Activated gamma-delta T cell (primary cell): ENCODE results near the gene PRDX1.

Experiments
- DNase-seq: peaks from one replicate; lab custom pipeline; 2025; lab: John Stamatoyannopoulos, UW
- total RNA-seq, 2 donors: gene quantifications; one replicate each; lab custom pipeline; 2026; lab: John Stamatoyannopoulos, UW

The PRDX1 gene
- total RNA-seq = 86.4 to 108 reads per million in 2 donors

- DNase-seq = peak; percentile 68
Observed at GRCh38 chr1:45521413-45522323, at the start of gene PRDX1. Gene PRDX1 (minus strand): TSS chr1:45521884. CDS start chr1:45519043, 2,841 bp downstream.

GRCh38 chr1:45570631-45571030 lies 48.9 kb upstream of the PRDX1 start:
- DNase-seq = no peak

DNA sequence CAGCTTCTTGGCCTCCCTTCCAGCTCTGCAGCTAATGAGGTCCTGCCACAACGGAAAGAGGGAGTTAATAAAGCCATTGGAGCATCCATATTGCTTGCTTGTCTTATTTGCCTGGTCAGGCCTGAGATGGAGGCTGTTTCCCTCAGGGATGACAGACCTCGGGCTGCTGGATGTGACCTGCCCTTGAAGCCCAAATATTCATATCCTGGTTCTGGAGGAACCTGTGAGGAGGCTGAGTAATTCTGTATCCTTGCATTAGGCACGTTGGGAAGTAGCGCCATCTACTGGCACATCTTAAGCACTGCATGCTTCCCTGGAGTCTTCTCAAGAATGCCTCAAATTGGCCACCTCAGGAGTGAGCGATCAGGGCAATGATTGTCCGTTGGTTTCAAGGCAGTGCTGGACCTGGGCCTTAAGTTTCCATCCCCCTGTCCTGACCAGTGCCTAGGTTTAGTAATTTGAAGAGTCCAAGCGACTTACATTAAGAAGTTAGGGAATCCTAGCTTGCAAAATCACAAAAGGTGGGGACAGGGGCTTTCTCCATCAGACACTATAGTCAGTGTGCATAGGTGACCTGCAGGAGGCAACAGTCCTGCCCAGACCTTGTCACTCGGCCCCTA lies 48.4 kb upstream of the PRDX1 start:
- DNase-seq = no peak

- no peak for DNase-seq
Observed at GRCh38 chr1:45569571-45569961, 47.9 kb upstream of the PRDX1 start.

- no peak for DNase-seq
Observed at GRCh38 chr1:45568421-45568820, 46.7 kb upstream of the PRDX1 start.

- no peak for DNase-seq
Observed at GRCh38 chr1:45567911-45568310, 46.2 kb upstream of the PRDX1 start.

GRCh38 chr1:45566722-45567121 lies 45.0 kb upstream of the PRDX1 start:
- no peak for DNase-seq

- DNase-seq = no peak
Observed at GRCh38 chr1:45563843-45564242, 42.2 kb upstream of the PRDX1 start.

GRCh38 chr1:45557422-45557944 lies 35.8 kb upstream of the PRDX1 start:
- no peak for DNase-seq

GRCh38 chr1:45554198-45554597 lies 32.5 kb upstream of the PRDX1 start:
- DNase-seq = no peak

GRCh38 chr1:45552331-45552730 lies 30.6 kb upstream of the PRDX1 start:
- DNase-seq = no peak

DNA sequence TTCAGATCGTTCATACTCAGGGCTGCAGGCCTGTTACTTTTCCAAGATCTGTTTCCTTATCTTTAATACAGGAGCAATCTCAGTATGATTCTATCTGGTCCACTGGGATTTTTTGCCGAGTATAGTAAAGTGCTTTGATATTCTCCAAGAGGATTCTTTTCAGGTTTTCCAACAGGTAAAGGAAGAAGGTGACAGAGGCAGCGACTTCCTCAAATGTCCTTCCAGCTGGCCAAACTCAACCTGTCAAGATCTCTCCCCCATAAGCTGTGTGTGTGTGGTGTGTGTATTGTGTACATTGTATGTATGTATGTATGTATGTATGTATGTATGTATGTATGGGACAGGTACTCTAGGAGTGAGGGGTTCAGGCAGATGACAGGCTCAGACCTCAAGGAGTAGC lies 30.0 kb upstream of the PRDX1 start:
- no peak for DNase-seq

- DNase-seq = peak; percentile 72
Observed at GRCh38 chr1:45550401-45551351, 29.0 kb upstream of the PRDX1 start, which contains the start of gene AKR1A1. Gene AKR1A1 (plus strand): TSS chr1:45550826. CDS start chr1:45561795, 10,969 bp downstream.

DNA sequence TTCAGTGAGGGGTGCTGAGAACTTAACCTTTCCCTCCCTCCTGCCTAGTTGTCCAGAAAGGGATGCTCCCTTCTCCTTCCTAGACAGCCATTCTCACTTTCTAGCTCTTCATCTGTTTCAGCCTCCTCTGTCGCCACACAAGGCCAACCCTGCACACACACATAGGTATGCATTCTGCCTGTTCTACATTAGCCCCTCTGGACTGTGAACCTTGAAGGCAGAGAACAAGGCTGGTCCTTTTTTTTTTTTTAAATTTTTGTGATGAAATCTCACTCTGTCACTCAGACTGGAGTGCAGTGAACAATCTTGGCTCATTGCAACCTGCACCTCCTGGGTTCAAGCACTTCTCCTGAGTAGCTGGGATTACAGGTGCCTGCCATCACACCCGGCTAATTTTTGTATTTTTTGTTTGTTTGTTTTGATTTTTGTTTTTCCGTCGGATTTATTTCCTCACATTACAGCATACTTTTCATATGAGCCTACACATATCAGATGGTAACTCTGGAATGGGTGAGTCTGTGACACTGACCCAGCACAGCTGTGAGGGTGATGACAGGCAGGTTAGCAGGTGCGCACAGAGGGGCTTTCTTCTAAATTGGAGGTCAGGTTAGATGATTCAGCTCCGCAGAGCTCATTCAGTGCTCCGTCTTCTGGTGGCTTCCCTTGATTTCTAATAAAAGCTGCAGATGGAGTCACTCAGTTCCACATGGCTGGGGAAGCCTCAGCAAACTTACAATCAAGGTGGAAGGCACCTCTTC lies 24.0 kb upstream of the PRDX1 start:
- no peak for DNase-seq

DNA sequence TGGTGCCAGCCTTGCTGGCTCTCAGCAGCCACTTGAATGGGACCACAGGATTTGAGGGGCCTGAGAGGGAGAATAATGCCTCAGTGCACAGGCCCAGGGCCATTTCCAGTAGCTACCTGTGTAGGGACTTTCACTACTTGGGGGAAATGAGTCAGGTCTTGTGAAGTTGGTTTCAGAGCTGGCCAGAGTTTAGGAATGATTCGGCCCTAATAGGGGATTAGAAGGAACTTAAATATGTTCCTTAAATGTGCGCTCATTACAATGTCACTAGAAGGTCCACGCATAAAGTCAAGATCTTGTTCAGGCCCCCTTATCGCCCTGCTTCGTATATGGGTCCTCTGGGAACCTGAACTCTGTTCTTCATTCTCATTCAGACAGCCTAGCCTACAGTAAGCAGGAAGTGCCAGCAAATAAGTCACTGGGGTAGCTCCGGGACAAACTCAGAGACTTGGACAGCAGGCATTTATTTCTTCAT lies 23.4 kb upstream of the PRDX1 start:
- DNase-seq = no peak

- no peak for DNase-seq
Observed at GRCh38 chr1:45544530-45544929, 22.8 kb upstream of the PRDX1 start.

DNA sequence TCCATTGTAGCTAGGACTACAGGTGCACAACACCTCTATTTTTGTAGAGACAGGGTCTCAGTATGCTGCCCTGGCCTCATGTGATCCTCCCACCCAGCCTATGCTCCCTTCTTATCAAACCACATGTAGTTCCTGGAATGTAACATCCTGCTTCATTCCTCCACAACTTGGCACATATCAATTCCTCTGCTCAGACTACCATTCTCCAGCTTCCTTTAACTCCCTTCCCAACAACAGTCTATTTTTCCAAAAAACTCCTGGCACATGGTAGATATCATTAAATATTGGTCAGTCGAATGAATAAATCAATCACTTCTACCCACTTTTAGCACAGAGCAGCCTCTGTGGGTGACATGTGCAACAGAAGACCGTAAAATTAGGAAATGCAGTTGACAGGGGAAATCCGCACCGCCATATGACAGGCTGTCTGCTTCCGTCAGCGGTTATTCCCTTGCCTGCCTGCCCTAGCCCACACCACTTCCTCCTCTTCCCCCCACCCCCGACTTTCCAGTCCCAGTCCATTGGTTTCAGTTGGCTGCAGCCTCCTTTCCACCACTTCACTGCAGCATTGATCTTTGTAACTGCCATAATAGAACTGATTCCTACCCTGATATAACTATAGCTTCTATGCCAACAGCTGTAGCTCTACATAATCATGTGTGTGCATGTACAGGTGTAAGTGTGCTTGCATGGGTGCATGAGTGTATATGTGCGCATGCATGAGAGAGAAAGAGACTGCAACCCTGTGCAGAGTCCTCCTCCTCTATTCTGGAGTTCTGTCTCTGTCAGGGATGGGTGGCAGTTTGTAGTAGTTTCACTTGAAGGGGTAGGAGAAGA lies 22.1 kb upstream of the PRDX1 start:
- DNase-seq = no peak

- no peak for DNase-seq
Observed at GRCh38 chr1:45542591-45542990, 20.9 kb upstream of the PRDX1 start.

DNA sequence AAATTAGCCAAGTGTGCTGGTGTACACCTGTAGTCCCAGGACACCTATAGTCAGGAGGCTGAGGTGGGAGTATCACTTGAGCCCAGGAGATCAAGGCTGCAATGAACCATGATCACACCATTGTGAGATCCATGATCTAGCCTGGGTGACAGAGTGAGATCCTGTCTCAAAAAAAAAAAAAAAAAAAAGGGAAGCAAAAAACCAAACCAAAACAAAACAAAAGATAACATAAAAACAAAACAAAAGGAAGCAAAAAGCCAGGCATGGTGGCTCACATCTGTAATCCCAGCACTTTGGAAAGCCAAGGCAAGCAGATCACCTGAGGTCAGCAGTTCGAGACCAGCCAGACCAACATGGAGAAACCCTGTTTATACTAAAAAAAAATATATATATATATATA lies 19.5 kb upstream of the PRDX1 start:
- DNase-seq = no peak

- DNase-seq = no peak
Observed at GRCh38 chr1:45536886-45537285, 15.2 kb upstream of the PRDX1 start.
